GM12892 (cell line): ENCODE results near the gene KIAA1958.
"Not testable (repeated sequence)": the region's sequence is repeated elsewhere in the genome, so short reads cannot be mapped to it uniquely, and the experiment has no call there.

Experiments
- POLR2A ChIP-seq: IDR thresholded peaks from 2 replicates; pipeline ENCODE4 v1.6.1; 2011; ENCODE audit warnings: low read depth, low read length, control low read depth
- POLR2AphosphoS5 ChIP-seq: IDR thresholded peaks from 2 replicates; pipeline ENCODE4 v1.6.1; 2011; ENCODE audit warnings: low read depth, low read length, control low read depth

GRCh38 chr9:112591875-112592274 is 105.2 kb downstream of the KIAA1958 start:
- TF ChIP-seq POLR2A, POLR2AphosphoS5: not testable (repeated sequence)
